EL (cell line): ENCODE measurements around the gene FBF1.
"Not testable (repeated sequence)": the region's sequence is repeated elsewhere in the genome, so short reads cannot be mapped to it uniquely, and the experiment has no call there.

Experiments used
- DNase-seq: peaks from one replicate; pipeline ENCODE4 v3.0.0-alpha.2; 2016

Gene FBF1

DNA sequence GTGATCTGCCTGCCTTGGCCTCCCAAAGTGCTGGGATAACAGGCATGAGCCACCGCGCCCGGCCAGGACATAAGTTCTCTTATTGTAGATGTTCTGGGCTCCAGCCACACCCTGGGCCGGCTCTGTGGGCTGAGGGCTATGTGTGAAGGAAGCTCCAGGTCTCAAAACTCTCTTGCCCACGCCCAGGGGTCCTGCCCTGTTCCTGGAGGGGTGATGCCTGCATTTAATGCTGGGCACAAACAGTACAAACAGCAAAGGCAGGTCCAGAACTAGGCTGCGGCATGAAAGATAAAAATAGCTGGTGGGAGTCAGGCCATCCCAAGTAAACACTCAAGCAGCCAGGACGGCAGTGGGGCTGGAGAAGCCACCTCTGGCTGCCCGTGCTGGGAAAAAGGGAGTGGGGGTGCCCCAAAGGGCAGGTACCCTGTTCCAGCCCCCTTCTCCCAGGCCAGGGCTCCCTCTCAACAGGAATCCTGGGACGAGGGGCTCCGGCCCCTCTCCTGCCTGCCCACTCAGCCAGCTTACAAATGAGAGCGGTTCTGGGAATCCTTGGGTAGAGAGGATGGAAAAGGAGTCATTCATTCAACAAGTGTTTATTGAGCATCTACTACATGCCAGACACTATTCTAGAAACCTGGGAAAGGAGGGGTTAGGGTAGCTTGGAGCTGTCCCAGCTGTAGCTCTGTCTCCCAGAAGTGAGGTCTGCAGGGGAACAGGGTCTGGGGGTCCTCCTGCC is 67.1 kb downstream of the FBF1 start:
- no peak for DNase-seq

DNA sequence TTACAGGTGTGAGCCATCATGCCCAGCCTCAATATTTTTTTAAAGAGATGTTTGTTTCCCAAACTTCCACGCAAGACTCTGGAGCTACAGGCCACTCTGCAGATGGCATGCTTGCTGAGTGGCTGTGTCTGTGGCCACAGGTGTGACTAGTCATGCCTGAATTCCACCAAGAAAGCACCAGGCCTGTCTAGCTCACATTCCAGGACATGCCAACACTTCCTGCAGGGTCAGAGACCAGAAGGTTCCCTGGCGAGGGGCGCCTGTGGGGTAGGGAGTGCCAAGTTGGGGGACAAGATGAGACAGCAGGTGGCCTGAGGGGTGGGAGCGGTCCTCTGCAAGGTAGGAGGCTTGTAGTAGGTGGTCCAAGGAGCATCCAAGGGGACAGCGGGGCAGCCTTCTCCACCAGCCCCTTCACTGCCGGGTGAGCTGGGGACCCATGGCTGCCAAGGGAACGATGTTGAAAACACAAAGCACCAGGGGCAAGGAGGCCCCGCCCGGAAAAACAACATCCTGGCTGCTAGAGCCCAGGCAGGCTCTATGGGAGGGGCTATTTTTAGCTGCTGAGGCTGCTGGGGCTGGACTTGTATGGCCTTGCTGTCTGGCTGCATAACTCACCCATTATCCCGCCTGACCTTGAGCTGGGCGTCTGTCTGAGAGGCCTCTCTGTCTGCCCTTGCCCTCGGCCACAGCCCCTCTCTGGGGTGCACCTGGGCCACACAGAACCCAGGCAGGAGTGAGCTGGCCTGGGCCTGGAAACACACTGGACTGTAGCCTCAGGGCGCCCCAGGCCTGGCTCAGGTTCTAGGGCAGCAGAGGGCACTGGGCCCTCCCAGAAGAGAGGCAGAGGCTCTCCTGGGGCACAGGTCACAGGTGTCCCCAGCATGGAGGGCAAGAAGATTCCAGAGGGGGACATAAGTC is 68.1 kb downstream of the FBF1 start:
- peak; percentile 75 for DNase-seq

DNA sequence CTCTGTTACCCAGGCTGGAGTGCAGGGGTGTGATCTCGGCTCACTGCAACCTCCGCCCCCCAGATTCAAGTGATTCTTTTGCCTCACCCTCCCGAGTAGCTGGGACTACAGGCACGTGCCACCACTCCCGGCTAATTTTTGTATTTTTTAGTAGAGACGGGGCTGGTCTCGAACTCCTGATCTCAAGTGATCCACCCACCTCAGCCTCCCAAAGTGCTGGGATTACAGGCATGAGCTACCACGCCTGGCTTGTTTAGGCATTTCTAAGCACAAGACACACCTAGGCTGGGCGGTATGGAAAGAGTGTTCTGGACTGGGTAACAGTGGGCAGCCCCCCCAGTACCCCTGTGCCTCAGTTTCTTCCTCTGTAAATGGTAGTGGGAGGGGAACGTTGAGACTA is 70.6 kb downstream of the FBF1 start:
- DNase-seq: not testable (repeated sequence)

DNA sequence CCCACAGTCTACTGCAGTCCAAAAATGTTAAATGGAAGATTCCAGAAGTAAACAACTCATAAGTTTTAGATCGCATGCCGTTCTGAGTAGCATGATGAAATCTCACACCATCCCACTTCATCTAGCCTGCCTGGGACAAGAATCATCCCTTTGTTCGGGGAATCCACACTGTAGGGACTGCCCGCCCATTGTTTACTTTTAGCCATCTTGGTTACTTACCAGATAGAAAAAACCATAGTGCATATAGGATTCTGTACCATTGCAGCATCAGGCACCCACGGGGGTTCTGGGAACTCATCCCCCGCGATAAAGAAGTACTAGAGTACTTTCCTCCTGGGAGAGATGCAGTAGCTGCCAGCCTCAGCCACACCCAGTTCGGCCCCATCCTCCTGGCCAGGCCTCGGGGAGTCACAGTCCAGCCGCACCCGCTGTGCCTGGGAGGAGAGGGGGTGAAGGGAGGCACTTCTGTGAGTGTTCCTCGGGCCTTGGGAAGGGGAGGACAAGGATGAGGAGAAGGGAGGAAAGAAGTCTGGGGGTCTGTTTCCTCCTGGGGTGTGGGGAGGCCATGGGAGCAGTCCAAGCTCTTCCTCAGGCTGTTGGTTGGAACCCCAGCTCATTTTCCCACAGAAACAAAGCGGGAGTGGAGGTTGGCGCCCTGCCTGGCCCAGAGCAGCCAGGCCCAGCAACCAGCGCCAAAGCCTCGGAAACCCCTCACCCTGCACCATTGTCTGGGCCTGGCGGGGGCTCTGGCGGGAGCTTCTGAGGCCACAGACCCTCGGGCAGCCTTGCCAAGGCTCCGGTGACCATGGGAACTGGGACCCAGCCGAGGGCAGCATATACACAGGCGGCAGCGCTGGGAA is 71.3 kb downstream of the FBF1 start:
- no peak for DNase-seq

DNA sequence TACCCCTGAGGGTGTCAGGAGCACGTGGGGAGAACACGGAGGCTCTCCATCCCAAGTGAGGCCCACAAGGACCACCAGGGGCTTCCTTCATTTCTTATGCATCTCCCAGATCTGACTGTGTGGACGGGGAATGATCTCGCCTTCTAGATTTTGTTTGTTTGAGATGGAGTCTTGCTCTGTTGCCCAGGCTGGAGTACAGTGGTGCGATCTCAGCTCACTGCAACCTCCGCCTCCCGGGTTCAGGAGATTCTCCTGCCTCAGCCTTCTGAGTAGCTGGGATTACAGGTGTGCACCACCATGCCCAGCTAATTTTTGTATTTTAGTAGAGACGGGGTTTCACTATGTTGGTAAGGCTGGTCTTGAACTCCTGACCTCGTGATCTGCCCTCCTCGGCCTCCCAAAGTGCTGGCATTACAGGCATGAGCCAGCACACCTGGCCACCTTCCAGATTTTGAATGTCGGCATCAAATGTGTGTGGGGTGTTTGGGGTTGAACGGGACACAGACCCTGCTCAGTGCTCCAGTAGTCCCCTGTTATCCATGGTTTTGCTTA is 72.0 kb downstream of the FBF1 start:
- not testable (repeated sequence) for DNase-seq

DNA sequence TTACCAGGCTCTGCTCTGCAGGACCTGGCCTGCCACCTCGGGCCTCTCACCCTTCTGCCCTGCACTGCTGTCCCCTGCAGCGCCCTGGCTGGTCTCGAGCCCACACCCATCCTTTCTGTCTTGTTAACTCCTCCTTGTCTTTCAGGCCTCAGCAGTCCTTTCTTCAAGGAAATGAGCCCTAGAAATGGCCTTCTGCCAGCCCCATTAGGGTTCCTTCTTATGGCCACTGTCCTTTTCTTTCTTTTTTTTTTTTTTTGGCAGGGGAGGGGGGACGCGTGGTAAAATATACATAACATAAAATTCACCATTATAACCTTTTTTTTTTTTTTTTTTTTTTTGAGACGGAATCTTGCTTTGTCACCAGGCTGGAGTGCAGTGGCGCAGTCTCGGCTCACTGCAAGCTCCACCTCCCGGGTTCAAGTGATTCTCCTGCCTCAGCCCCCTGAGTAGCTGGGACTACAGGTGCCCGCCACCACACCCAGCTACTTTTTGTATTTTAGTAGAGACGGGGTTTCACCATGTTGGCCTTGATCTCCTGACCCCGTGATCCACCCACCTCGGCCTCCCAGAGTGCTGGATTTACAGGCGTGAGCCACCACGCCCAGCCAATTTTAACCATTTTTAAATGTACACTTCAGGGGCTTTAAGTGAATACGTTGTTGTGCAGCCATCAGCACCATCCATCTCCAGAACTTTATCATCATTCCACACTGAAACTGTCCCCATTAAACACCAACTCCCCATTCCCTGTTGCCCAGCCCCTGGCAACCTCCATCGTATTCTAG is 75.2 kb downstream of the FBF1 start:
- not testable (repeated sequence) for DNase-seq

DNA sequence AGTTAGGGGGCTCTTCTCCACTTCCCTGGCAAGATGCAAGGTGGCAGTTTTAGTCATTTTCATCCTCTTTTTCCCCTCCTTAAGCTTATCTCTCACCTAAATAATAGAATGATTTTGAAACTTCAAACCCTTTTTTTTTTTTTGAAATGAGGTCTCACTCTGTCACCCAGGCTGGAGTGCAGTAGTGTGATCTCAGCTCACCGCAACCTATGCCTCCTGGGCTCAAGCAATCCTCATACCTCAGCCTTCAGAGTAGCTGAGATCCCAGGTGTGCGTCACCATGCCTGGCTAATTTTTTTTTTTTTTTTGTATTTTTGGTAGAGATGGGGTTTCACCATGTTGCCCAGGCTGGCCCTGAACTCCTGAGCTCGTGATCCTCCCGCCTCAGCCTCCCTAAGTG is 76.0 kb downstream of the FBF1 start:
- DNase-seq: not testable (repeated sequence)

DNA sequence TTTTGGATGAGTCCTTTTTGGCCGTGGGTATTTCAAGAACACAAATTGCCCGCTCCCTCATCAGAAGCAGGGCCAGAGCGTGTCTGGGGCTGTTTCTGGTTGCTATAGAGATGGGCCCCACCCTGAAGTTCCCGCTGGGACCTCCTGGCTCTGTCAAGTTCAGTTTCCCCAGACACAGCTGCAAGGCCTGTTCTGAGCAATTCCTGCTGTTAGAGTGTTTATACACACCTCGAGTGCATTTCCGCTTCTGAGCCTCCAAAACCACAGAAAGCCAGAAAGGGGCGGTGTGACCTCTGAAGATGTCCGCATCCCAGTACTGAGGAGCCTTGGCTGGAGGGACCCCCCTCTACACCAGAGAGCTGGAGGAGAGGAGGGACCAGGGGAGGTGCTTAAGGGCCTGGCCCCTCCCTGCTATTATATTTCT is 76.4 kb downstream of the FBF1 start:
- peak; percentile 41 for DNase-seq

DNA sequence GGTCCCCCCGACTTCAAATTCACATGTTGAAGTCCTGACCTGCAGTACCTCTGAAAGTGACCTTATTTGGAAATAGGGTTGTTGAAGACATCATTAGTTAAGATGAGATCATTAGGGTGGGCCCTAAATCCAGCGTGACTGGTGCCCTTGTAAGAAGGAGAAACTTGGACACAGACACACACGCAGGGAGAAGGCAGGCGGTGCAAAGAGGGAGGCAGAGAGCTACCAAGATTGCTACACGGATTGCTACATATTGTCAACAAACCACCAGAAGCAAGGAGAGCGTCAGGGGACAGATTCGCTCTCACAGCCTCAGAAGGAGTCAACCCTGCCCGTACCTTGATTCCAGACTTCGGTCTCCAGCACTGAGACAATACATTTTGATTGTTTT is 78.9 kb downstream of the FBF1 start:
- no peak for DNase-seq
